IMR-90 (cell line): ENCODE data around the gene CCDC116. TPM values are rescaled to one million over a fixed set of nuclear protein-coding genes. Genes with fewer than 3 reads are reported as not detected.

Experiments
- ATAC-seq: fragments of 200-7000 bp; cut with Tn5 transposase; 2 replicates; pipeline ENCODE4 v1.9.1; 2020; ENCODE audit warnings: low read depth, mild to moderate bottlenecking, moderate library complexity
- BruUV-seq: library from RNA; stranded (reverse); fragments of 400-500 nt; replicated peaks from 2 replicates; lab custom pipeline; 2021; lab: Mats Ljungman, UMichigan
- CTCF ChIA-PET: fragments of 300-600 bp; formaldehyde crosslinking; extraction: SDS; loops from one replicate; lab custom pipeline; 2021; ENCODE audit warnings: antibody characterized with exemption; lab: Yijun Ruan, JAX
- POLR2A ChIA-PET: fragments of 300-600 bp; sonication (Branson Sonifier 250); formaldehyde crosslinking; loops from one replicate; lab custom pipeline; 2022; ENCODE audit warnings: antibody characterized with exemption; ENCODE audit not compliant: unreplicated experiment; lab: Charles Lee
- DNase-seq: peaks from one replicate; pipeline ENCODE4 v3.0.0; 2013
- H2AFZ ChIP-seq: replicated peaks from 2 replicates; pipeline ENCODE3; 2013; ENCODE audit warnings: low read length, mild to moderate bottlenecking; ENCODE audit not compliant: poor library complexity
- H2AK5ac ChIP-seq: 2 replicates; pipeline ENCODE4 v1.6.1; 2013; ENCODE audit warnings: low read depth, low read length, inconsistent platforms
- H2AK9ac ChIP-seq: replicated peaks from 2 replicates; pipeline ENCODE3; 2013; ENCODE audit warnings: mild to moderate bottlenecking, low read depth, low read length, moderate library complexity; ENCODE audit not compliant: poor library complexity
- H2BK120ac ChIP-seq: 2 replicates; pipeline ENCODE4 v1.6.1; 2013; ENCODE audit warnings: low read depth, low read length, inconsistent platforms
- H2BK15ac ChIP-seq: 3 replicates; pipeline ENCODE4 v1.6.1; 2013; ENCODE audit warnings: low read depth, low read length, inconsistent platforms
- H2BK20ac ChIP-seq: 2 replicates; pipeline ENCODE4 v1.6.1; 2013; ENCODE audit warnings: low read depth, mild to moderate bottlenecking, inconsistent platforms, low read length, moderate library complexity
- H2BK5ac ChIP-seq: 2 replicates; pipeline ENCODE4 v1.6.1; 2013; ENCODE audit warnings: mild to moderate bottlenecking, low read depth, low read length, inconsistent platforms; ENCODE audit not compliant: poor library complexity, severe bottlenecking
- H3K14ac ChIP-seq: replicated peaks from 2 replicates; pipeline ENCODE4 v1.6.1; 2013; ENCODE audit warnings: low read depth, low read length, inconsistent platforms
- H3K18ac ChIP-seq: 2 replicates; pipeline ENCODE4 v1.6.1; 2013; ENCODE audit warnings: low read depth, low read length, control low read depth
- H3K23ac ChIP-seq: 2 replicates; pipeline ENCODE4 v1.6.1; 2013; ENCODE audit warnings: low read depth, low read length, inconsistent platforms
- H3K27ac ChIP-seq: 2 replicates; pipeline ENCODE4 v1.5.1; 2013; ENCODE audit warnings: mild to moderate bottlenecking, control low read depth, low read length; ENCODE audit not compliant: insufficient read depth
- H3K27me3 ChIP-seq: 2 replicates; pipeline ENCODE4 v1.6.1; 2013; ENCODE audit warnings: low read length; ENCODE audit not compliant: control insufficient read depth, insufficient read depth
- H3K36me3 ChIP-seq: 2 replicates; pipeline ENCODE4 v1.6.1; 2013; ENCODE audit warnings: low read length, mixed read lengths; ENCODE audit not compliant: control insufficient read depth, insufficient read depth
- H3K4ac ChIP-seq: 2 replicates; pipeline ENCODE4 v1.6.1; 2013; ENCODE audit warnings: low read depth, low read length, inconsistent platforms
- H3K4me1 ChIP-seq: 2 replicates; pipeline ENCODE4 v1.6.1; 2013; ENCODE audit warnings: low read length, mixed read lengths; ENCODE audit not compliant: control insufficient read depth, insufficient read depth
- H3K4me2 ChIP-seq: 2 replicates; pipeline ENCODE4 v1.6.1; 2013; ENCODE audit warnings: low read depth, mild to moderate bottlenecking, control low read depth, low read length, moderate library complexity
- H3K4me3 ChIP-seq: 2 replicates; pipeline ENCODE4 v1.5.1; 2013; ENCODE audit warnings: low read depth, mild to moderate bottlenecking, control low read depth, low read length, moderate library complexity; ENCODE audit not compliant: insufficient read depth
- H3K56ac ChIP-seq: 2 replicates; pipeline ENCODE4 v1.6.1; 2013; ENCODE audit warnings: low read length, inconsistent platforms; ENCODE audit not compliant: insufficient read depth; ENCODE audit errors: extremely low read depth
- H3K79me1 ChIP-seq, 2 experiments: 2 replicates each; pipeline ENCODE4 v1.6.1; 2013; ENCODE audit warnings: low read length in 2 of 2, inconsistent platforms in 1 of 2, low read depth in 1 of 2
- H3K9ac ChIP-seq: 2 replicates; pipeline ENCODE4 v1.6.1; 2013; ENCODE audit warnings: low read depth, low read length, control low read depth
- H3K9me1 ChIP-seq: 2 replicates; pipeline ENCODE4 v1.6.1; 2013; ENCODE audit warnings: low read length, inconsistent platforms; ENCODE audit not compliant: insufficient read depth
- H3K9me3 ChIP-seq: 2 replicates; pipeline ENCODE4 v1.6.1; 2013; ENCODE audit warnings: low read length; ENCODE audit not compliant: control insufficient read depth, insufficient read depth
- H4K20me1 ChIP-seq: 2 replicates; pipeline ENCODE4 v1.6.1; 2013; ENCODE audit warnings: low read length, inconsistent platforms; ENCODE audit not compliant: insufficient read depth
- H4K5ac ChIP-seq: 2 replicates; pipeline ENCODE4 v1.6.1; 2013; ENCODE audit warnings: mild to moderate bottlenecking, low read depth, low read length, control low read depth
- H4K8ac ChIP-seq, 2 experiments: 2 replicates each; pipeline ENCODE4 v1.6.1; 2013; ENCODE audit warnings: low read depth in 2 of 2, low read length in 2 of 2, control low read depth in 1 of 2, inconsistent platforms in 1 of 2
- H4K91ac ChIP-seq: 2 replicates; pipeline ENCODE4 v1.6.1; 2013; ENCODE audit warnings: low read depth, low read length, inconsistent platforms; ENCODE audit not compliant: insufficient read depth
- CHD1 ChIP-seq: IDR thresholded peaks from 2 replicates; pipeline ENCODE4 v1.6.1; 2012; ENCODE audit warnings: low read depth, low read length, improper control_type of control experiment
- CTCF ChIP-seq: conservative IDR thresholded peaks from 2 replicates; pipeline ENCODE4 v1.5.1; 2012; ENCODE audit warnings: mild to moderate bottlenecking, low read depth, low read length, improper control_type of control experiment
- ELK1 ChIP-seq: fragments of 150-350 bp; IDR thresholded peaks from 2 replicates; pipeline ENCODE4 v1.6.1; 2016; ENCODE audit warnings: low read depth, mild to moderate bottlenecking, low read length, moderate library complexity, borderline replicate concordance
- FOS ChIP-seq: fragments of 150-350 bp; IDR thresholded peaks from 2 replicates; pipeline ENCODE4 v1.6.1; 2016; ENCODE audit warnings: low read depth, low read length
- NFE2L2 ChIP-seq: fragments of 150-350 bp; IDR thresholded peaks from 2 replicates; pipeline ENCODE4 v1.6.1; 2016; ENCODE audit warnings: low read depth, mild to moderate bottlenecking, low read length
- RAD21 ChIP-seq: IDR thresholded peaks from 2 replicates; pipeline ENCODE4 v1.6.1; 2012; ENCODE audit warnings: low read length, improper control_type of control experiment
- RCOR1 ChIP-seq: IDR thresholded peaks from 2 replicates; pipeline ENCODE4 v1.6.1; 2012; ENCODE audit warnings: mild to moderate bottlenecking, low read length, improper control_type of control experiment; ENCODE audit not compliant: insufficient replicate concordance
- RFX5 ChIP-seq: IDR thresholded peaks from 2 replicates; pipeline ENCODE4 v1.8.0; 2012; ENCODE audit warnings: low read depth, mild to moderate bottlenecking, low read length, moderate library complexity
- SMC3 ChIP-seq: fragments of 150-350 bp; IDR thresholded peaks from 2 replicates; pipeline ENCODE4 v1.6.1; 2016; ENCODE audit warnings: low read depth, mild to moderate bottlenecking, antibody characterized with exemption, low read length, moderate library complexity
- WGBS, 2 experiments: methylation state at CpG; one replicate each; pipeline versions ENCODE4 v1.1.5 to v1.1.7; 2013; ENCODE audit warnings: missing lambda C conversion rate in 2 of 2; ENCODE audit not compliant: insufficient read length in 1 of 2; ENCODE audit errors: extremely low coverage in 2 of 2; 5-methylcytosine and 5-hydroxymethylcytosine counted together
- dilution Hi-C: fragments of 300-500 bp; cut with HindIII; formaldehyde crosslinking; loops from one replicate; pipeline ENCODE4 v1.14.3; 2018; ENCODE audit warnings: low sequenced_read_pairs; ENCODE audit not compliant: unreplicated experiment
- in situ Hi-C: fragments of 300-500 bp; cut with MboI; formaldehyde crosslinking; loops from 3 replicates; pipeline ENCODE4 v1.14.3; 2019; ENCODE audit warnings: low sequenced_read_pairs, inconsistent platforms, mixed read lengths
- intact Hi-C: fragments of 100-400 bp; cut with micrococcal nuclease; formaldehyde crosslinking; loops from 2 replicates; pipeline ENCODE4 v1.10.0; 2022
- polyA plus RNA-seq, 3 experiments: library from polyadenylated mRNA; depleted of rRNA; stranded (reverse); fragments of >200 nt; gene quantifications; 2 replicates each; pipeline ENCODE4 v1.2.3, GENCODE V29; 2012; ENCODE audit warnings: low replicate concordance in 1 of 3
- total RNA-seq: library from RNA; depleted of rRNA; stranded (reverse); fragments of >200 nt; gene quantifications from 2 replicates; pipeline ENCODE4 v1.2.3, GENCODE V29; 2012

The CCDC116 gene
- total and polyA plus RNA-seq, 2 of the 4 experiments (the other 2 are of a cell fraction): under 0.01 to 0.27 TPM

GRCh38 chr22:21598302-21598701 is 34.3 kb upstream of the CCDC116 start:
- H3K4me1 ChIP-seq: 0 out of 2 replicates have a peak, but pooled peaks cover 1% of the 10 kb centered on the region
- H2BK15ac ChIP-seq: no peak overlapping the region
- no peak overlapping the region for H3K4me2 ChIP-seq
- no peak overlapping the region for H3K4ac ChIP-seq
- BruUV-seq: no TSS peak
- no peaks in the 10 kb centered on the region for H3K9me3 ChIP-seq
- no peak overlapping the region for H2BK120ac ChIP-seq
- peaks cover 29% of the 10 kb centered on the region for H3K9me1 ChIP-seq
- no peak overlapping the region for H4K91ac ChIP-seq
- H2BK5ac ChIP-seq: no peak overlapping the region
- intact Hi-C loops: no loop called here
- POLR2A ChIA-PET: no interaction called here
- H3K27ac ChIP-seq: no peak overlapping the region
- in situ Hi-C loops: no loop called here
- H2AK9ac ChIP-seq: no peak overlapping the region
- no peak overlapping the region for H4K5ac ChIP-seq
- H3K18ac ChIP-seq: no peak overlapping the region
- no peak overlapping the region for H3K4me3 ChIP-seq
- no peak overlapping the region for H3K56ac ChIP-seq
- peaks cover 91% of the 10 kb centered on the region for H4K20me1 ChIP-seq
- no peak overlapping the region for H3K23ac ChIP-seq
- dilution Hi-C loops: no loop called here
- no peak for DNase-seq
- H4K8ac ChIP-seq: no peak overlapping the region
- no peak overlapping the region for H3K14ac ChIP-seq
- no peaks in the 10 kb centered on the region for H3K27me3 ChIP-seq
- no peak overlapping the region for H2AK5ac ChIP-seq
- peaks cover 25% of the 10 kb centered on the region for H3K36me3 ChIP-seq
- H2AFZ ChIP-seq: no peak overlapping the region
- no CpG with 5 or more reads among the region's 3 CpGs for WGBS, 2 experiments
- H3K9ac ChIP-seq: no peak overlapping the region
- CTCF ChIA-PET: no interaction called here
- no peak overlapping the region for H2BK20ac ChIP-seq
- TF ChIP-seq RFX5 (no peak), RAD21 (no peak), RCOR1 (no peak), ELK1 (no peak), FOS (no peak), CHD1 (no peak), CTCF (no peak), NFE2L2 (no peak), SMC3 (no peak)
- H3K79me1 ChIP-seq: peaks cover 18 to 57% of the 10 kb centered on the region in 2 experiments
- ATAC-seq: no peak
